ENCODE results near the gene ANKRD13B. TPM values are rescaled to one million over a fixed set of nuclear protein-coding genes. Genes with fewer than 3 reads are reported as not detected.

Gene ANKRD13B
- polyA plus RNA-seq, 2 of the 4 experiments (the other 2 are of a cell fraction), result 4.5 to 17.8 TPM

DNA sequence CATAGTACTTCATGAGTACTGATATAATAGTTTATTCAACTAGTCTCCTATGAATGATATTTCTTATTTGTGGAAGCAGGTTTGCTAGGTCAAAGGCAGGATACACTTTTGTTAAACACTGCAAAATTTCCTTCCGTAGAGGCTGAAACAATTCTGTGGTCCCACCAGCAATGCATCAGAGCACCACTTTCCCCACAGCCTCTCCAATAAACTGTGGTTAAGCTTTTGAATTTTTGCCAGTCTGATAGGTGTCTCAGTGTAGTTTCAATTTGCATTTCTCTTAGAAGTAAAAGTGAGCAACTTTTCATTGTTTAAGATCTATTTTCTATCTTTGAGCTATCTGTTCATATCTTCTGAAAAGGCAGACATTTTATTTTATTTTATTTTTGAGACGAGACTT, 66.2 kb downstream of the ANKRD13B start:
- Histone ChIP-seq H3K4me2 (no peak overlapping the region), H3K27ac (no peak overlapping the region), H3K4me3 (no peak overlapping the region), H3K4me1 (peaks cover 17% of the 10 kb centered on the region), H3K9me3 (no peaks in the 10 kb centered on the region)
- ATAC-seq (no peak), FAIRE-seq (peak; percentile 73), DNase-seq (ENCODE audit: low read depth in 1 of 2, low spot score in 1 of 2) (no peak)
- no peak for TF ChIP-seq ZSCAN20 (CRISPR knock-in tag; IDR thresholded peaks at IDR 0.05)
- TF ChIP-seq, protein P1, sequence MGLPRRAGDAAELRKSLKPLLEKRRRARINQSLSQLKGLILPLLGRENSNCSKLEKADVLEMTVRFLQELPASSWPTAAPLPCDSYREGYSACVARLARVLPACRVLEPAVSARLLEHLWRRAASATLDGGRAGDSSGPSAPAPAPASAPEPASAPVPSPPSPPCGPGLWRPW (IDR thresholded peaks at IDR 0.05), result no peak
- TF ChIP-seq, protein P2, sequence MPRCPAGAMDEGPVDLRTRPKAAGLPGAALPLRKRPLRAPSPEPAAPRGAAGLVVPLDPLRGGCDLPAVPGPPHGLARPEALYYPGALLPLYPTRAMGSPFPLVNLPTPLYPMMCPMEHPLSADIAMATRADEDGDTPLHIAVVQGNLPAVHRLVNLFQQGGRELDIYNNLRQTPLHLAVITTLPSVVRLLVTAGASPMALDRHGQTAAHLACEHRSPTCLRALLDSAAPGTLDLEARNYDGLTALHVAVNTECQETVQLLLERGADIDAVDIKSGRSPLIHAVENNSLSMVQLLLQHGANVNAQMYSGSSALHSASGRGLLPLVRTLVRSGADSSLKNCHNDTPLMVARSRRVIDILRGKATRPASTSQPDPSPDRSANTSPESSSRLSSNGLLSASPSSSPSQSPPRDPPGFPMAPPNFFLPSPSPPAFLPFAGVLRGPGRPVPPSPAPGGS (IDR thresholded peaks at IDR 0.05), result no peak
- TF ChIP-seq HDAC2 (IDR thresholded peaks at IDR 0.05), result no peak
- no peak for TF ChIP-seq KDM5A (IDR thresholded peaks at IDR 0.05)
- TF ChIP-seq NPAS2 (CRISPR knock-in tag; IDR thresholded peaks at IDR 0.05; ENCODE audit: borderline replicate concordance), result no peak
- TF ChIP-seq, protein P3, sequence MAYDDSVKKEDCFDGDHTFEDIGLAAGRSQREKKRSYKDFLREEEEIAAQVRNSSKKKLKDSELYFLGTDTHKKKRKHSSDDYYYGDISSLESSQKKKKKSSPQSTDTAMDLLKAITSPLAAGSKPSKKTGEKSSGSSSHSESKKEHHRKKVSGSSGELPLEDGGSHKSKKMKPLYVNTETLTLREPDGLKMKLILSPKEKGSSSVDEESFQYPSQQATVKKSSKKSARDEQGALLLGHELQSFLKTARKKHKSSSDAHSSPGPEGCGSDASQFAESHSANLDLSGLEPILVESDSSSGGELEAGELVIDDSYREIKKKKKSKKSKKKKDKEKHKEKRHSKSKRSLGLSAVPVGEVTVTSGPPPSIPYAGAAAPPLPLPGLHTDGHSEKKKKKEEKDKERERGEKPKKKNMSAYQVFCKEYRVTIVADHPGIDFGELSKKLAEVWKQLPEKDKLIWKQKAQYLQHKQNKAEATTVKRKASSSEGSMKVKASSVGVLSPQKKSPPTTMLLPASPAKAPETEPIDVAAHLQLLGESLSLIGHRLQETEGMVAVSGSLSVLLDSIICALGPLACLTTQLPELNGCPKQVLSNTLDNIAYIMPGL (CRISPR knock-in tag; IDR thresholded peaks at IDR 0.05; ENCODE audit: borderline replicate concordance), result no peak
- TF ChIP-seq, protein P4, sequence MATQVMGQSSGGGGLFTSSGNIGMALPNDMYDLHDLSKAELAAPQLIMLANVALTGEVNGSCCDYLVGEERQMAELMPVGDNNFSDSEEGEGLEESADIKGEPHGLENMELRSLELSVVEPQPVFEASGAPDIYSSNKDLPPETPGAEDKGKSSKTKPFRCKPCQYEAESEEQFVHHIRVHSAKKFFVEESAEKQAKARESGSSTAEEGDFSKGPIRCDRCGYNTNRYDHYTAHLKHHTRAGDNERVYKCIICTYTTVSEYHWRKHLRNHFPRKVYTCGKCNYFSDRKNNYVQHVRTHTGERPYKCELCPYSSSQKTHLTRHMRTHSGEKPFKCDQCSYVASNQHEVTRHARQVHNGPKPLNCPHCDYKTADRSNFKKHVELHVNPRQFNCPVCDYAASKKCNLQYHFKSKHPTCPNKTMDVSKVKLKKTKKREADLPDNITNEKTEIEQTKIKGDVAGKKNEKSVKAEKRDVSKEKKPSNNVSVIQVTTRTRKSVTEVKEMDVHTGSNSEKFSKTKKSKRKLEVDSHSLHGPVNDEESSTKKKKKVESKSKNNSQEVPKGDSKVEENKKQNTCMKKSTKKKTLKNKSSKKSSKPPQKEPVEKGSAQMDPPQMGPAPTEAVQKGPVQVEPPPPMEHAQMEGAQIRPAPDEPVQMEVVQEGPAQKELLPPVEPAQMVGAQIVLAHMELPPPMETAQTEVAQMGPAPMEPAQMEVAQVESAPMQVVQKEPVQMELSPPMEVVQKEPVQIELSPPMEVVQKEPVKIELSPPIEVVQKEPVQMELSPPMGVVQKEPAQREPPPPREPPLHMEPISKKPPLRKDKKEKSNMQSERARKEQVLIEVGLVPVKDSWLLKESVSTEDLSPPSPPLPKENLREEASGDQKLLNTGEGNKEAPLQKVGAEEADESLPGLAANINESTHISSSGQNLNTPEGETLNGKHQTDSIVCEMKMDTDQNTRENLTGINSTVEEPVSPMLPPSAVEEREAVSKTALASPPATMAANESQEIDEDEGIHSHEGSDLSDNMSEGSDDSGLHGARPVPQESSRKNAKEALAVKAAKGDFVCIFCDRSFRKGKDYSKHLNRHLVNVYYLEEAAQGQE (IDR thresholded peaks at IDR 0.05), result no peak
- no peak for TF ChIP-seq SREBF2 (IDR thresholded peaks at IDR 0.05)
- no peak for TF ChIP-seq POLR2A (IDR thresholded peaks at IDR 0.05; ENCODE audit: low read length)
- no peak for TF ChIP-seq FOSL2 (IDR thresholded peaks at IDR 0.05)
- no peak for TF ChIP-seq FOSL2 (CRISPR knock-in tag; IDR thresholded peaks at IDR 0.05)
- no peak for TF ChIP-seq RNF2 (IDR thresholded peaks at IDR 0.05; ENCODE audit: borderline replicate concordance, low read depth)
- TF ChIP-seq RCOR1 (IDR thresholded peaks at IDR 0.05; ENCODE audit: low read depth, low read length), result no peak
- TF ChIP-seq, protein P5, sequence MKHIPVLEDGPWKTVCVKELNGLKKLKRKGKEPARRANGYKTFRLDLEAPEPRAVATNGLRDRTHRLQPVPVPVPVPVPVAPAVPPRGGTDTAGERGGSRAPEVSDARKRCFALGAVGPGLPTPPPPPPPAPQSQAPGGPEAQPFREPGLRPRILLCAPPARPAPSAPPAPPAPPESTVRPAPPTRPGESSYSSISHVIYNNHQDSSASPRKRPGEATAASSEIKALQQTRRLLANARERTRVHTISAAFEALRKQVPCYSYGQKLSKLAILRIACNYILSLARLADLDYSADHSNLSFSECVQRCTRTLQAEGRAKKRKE (CRISPR knock-in tag; IDR thresholded peaks at IDR 0.05; ENCODE audit: low read depth), result no peak
- TF ChIP-seq FOSB (CRISPR knock-in tag; IDR thresholded peaks at IDR 0.05), result no peak
- TF ChIP-seq, protein P6, sequence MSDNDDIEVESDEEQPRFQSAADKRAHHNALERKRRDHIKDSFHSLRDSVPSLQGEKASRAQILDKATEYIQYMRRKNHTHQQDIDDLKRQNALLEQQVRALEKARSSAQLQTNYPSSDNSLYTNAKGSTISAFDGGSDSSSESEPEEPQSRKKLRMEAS (IDR thresholded peaks at IDR 0.05), result no peak
- TF ChIP-seq ZFP36 (IDR thresholded peaks at IDR 0.05; ENCODE audit: borderline replicate concordance, partially characterized antibody), result no peak
- POLR2A ChIA-PET, result no interaction called here
- CTCF ChIA-PET, result interaction anchor here (1.5 to 9.1 kb wide), 3 partner anchors 8 to 434 kb away, joined by 6 to 91 read pairs (median 7); no protein-coding TSS in a partner anchor
- WGBS (ENCODE audit: missing lambda C conversion rate), result 90% methylated on average over 2 of the region's 2 CpGs

DNA sequence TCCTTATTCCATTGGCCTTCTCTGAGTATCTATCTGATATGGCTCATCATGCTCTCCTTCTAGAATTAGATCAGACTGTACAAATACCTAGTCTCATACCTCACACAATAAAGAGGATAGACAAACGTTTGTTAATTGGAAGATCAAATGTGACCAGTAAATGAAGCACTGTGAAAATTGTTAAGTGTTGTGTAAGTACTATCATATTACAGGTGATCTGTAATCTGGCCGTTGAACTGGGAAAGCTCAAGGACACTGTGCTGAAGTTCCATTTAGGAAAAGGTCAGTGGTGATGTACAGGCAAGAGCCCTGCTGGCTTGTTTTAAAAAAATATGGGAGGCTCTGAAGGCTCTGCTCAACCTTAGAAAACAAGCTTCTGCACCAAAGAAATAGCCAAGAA, 68.3 kb downstream of the ANKRD13B start:
- FAIRE-seq (peak; percentile 76), DNase-seq (ENCODE audit: low read depth in 1 of 2, low spot score in 1 of 2) (no peak), ATAC-seq (no peak)
- no peak overlapping the region for H3K27ac ChIP-seq
- no peaks in the 10 kb centered on the region for H3K9me3 ChIP-seq
- peaks cover 30% of the 10 kb centered on the region for H3K4me1 ChIP-seq
- ChIA-PET CTCF (interaction anchor here (1.6 to 9.1 kb wide), 2 partner anchors 20 to 48 kb away, joined by 3 to 91 read pairs; no protein-coding TSS in a partner anchor), POLR2A (no interaction called here)
- no peak overlapping the region for H3K4me2 ChIP-seq
- WGBS (ENCODE audit: missing lambda C conversion rate), result 47% methylated on average over 2 of the region's 2 CpGs
- no peak overlapping the region for H3K4me3 ChIP-seq
- no peak for TF ChIP-seq EHMT2 (IDR thresholded peaks at IDR 0.05; ENCODE audit: low read depth)
- TF ChIP-seq, protein P2 (IDR thresholded peaks at IDR 0.05), result no peak
- TF ChIP-seq EP300 (IDR thresholded peaks at IDR 0.05), result no peak
- no peak for TF ChIP-seq JUNB (IDR thresholded peaks at IDR 0.05)
- TF ChIP-seq, protein P4 (IDR thresholded peaks at IDR 0.05), result no peak
- TF ChIP-seq SMC3 (IDR thresholded peaks at IDR 0.05), result no peak
- TF ChIP-seq, protein P7, sequence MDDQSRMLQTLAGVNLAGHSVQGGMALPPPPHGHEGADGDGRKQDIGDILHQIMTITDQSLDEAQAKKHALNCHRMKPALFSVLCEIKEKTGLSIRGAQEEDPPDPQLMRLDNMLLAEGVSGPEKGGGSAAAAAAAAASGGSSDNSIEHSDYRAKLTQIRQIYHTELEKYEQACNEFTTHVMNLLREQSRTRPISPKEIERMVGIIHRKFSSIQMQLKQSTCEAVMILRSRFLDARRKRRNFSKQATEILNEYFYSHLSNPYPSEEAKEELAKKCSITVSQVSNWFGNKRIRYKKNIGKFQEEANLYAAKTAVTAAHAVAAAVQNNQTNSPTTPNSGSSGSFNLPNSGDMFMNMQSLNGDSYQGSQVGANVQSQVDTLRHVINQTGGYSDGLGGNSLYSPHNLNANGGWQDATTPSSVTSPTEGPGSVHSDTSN (IDR thresholded peaks at IDR 0.05), result no peak
- no peak for TF ChIP-seq GATA3 (IDR thresholded peaks at IDR 0.05; ENCODE audit: borderline replicate concordance)
